ENCODE data around the gene ANKRD9.
A peak's percentile ranks its signal among the peaks of the same experiment; 100 is the strongest.
"Not testable (repeated sequence)": the region's sequence is repeated elsewhere in the genome, so short reads cannot be mapped to it uniquely, and the experiment has no call there.

ANKRD9 gene

GRCh38 chr14:102538602-102539543, 29.3 kb upstream of the ANKRD9 start:
- no peak for DNase-seq

- no peak for DNase-seq
These were observed 28.5 kb upstream of the ANKRD9 start for GRCh38 chr14:102537981-102538601.

- no peak for DNase-seq
These were observed 22.7 kb upstream of the ANKRD9 start for GRCh38 chr14:102532204-102532658.

- no peak for DNase-seq
These were observed 21.4 kb upstream of the ANKRD9 start for GRCh38 chr14:102530828-102531478.

- no peak for DNase-seq
These were observed 19.0 kb upstream of the ANKRD9 start for GRCh38 chr14:102528431-102529170.

GRCh38 chr14:102525929-102526497, 16.4 kb upstream of the ANKRD9 start:
- no peak for DNase-seq

- DNase-seq = peak; percentile 27
These were observed 15.8 kb upstream of the ANKRD9 start for GRCh38 chr14:102525219-102525928.

- peak; percentile 93 for DNase-seq
These were observed 15.1 kb upstream of the ANKRD9 start for GRCh38 chr14:102524451-102525218.

GRCh38 chr14:102523569-102524450, 14.2 kb upstream of the ANKRD9 start:
- no peak for DNase-seq

GRCh38 chr14:102523200-102523568, 13.6 kb upstream of the ANKRD9 start:
- no peak for DNase-seq

- not testable (repeated sequence) for DNase-seq
These were observed 10.1 kb upstream of the ANKRD9 start for GRCh38 chr14:102519709-102520108.

GRCh38 chr14:102518063-102518648, 8.6 kb upstream of the ANKRD9 start:
- DNase-seq = no peak

GRCh38 chr14:102517392-102518062, 8.0 kb upstream of the ANKRD9 start:
- no peak for DNase-seq

GRCh38 chr14:102516531-102517391, 7.2 kb upstream of the ANKRD9 start:
- DNase-seq = peak; percentile 63

- no peak for DNase-seq
These were observed 5.6 kb upstream of the ANKRD9 start for GRCh38 chr14:102514987-102515733.

- no peak for DNase-seq
These were observed 4.6 kb upstream of the ANKRD9 start for GRCh38 chr14:102513899-102514772.

Measured in activated naive CD4-positive, alpha-beta T cell treated with Interleukin-2 at 50 U/mL for 16 hours (primary cell).